A673 (cell line): ENCODE data around the gene PLXDC2. TPM values are rescaled to one million over a fixed set of nuclear protein-coding genes. Genes with fewer than 3 reads are reported as not detected.

Experiments
- BruUV-seq: library from RNA; stranded (reverse); fragments of 400-500 nt; replicated peaks from 2 replicates; lab custom pipeline; 2021; lab: Mats Ljungman, UMichigan
- CTCF ChIA-PET: fragments of 300-600 bp; sonication (Branson Sonifier 250); formaldehyde crosslinking; loops from one replicate; lab custom pipeline; 2022; ENCODE audit warnings: antibody characterized with exemption; lab: Charles Lee
- POLR2A ChIA-PET: fragments of 300-600 bp; sonication (Branson Sonifier 250); formaldehyde crosslinking; loops from one replicate; lab custom pipeline; 2022; ENCODE audit warnings: antibody characterized with exemption; ENCODE audit not compliant: low non-redundant PET; lab: Charles Lee
- DNase-seq: peaks from one replicate; pipeline ENCODE4 v3.0.0-alpha.2; 2015; ENCODE audit warnings: low spot score
- H3K27ac ChIP-seq: fragments of 200-600 bp; sonication (generic); 2 replicates; pipeline ENCODE4 v1.5.1; 2016; ENCODE audit warnings: mixed run types, low read depth, mild to moderate bottlenecking, mixed read lengths, antibody characterized with exemption, low read length; ENCODE audit not compliant: poor library complexity, severe bottlenecking
- H3K27me3 ChIP-seq: fragments of 200-600 bp; sonication (generic); replicated peaks from 2 replicates; pipeline ENCODE4 v1.6.1; 2017; ENCODE audit warnings: mixed run types, low read depth, mild to moderate bottlenecking, mixed read lengths, antibody characterized with exemption, low read length; ENCODE audit not compliant: insufficient read depth, poor library complexity
- H3K36me3 ChIP-seq: fragments of 200-600 bp; sonication (generic); 2 replicates; pipeline ENCODE4 v1.6.1; 2016; ENCODE audit warnings: mixed run types, mild to moderate bottlenecking, mixed read lengths, antibody characterized with exemption, low read length; ENCODE audit not compliant: insufficient read depth, poor library complexity, severe bottlenecking
- H3K4me1 ChIP-seq: fragments of 200-600 bp; sonication (generic); 2 replicates; pipeline ENCODE4 v1.6.1; 2017; ENCODE audit warnings: mixed run types, mild to moderate bottlenecking, mixed read lengths, antibody characterized with exemption, low read length; ENCODE audit not compliant: insufficient read depth, poor library complexity, severe bottlenecking
- H3K4me3 ChIP-seq: fragments of 200-600 bp; sonication (generic); 2 replicates; pipeline ENCODE4 v1.5.1; 2016; ENCODE audit warnings: low read depth, mixed run types, mild to moderate bottlenecking, mixed read lengths, low read length; ENCODE audit not compliant: poor library complexity, severe bottlenecking
- H3K9me3 ChIP-seq: fragments of 200-600 bp; sonication (generic); 2 replicates; pipeline ENCODE4 v1.6.1; 2016; ENCODE audit warnings: mixed run types, low read depth, mild to moderate bottlenecking, mixed read lengths, antibody characterized with exemption, low read length; ENCODE audit not compliant: poor library complexity, severe bottlenecking
- EZH2 ChIP-seq: fragments of 200-600 bp; sonication (generic); IDR thresholded peaks from 2 replicates; pipeline ENCODE4 v1.6.1; 2017; ENCODE audit warnings: borderline replicate concordance, low read depth, mild to moderate bottlenecking, mixed read lengths, antibody characterized with exemption, low read length; ENCODE audit not compliant: poor library complexity, severe bottlenecking
- intact Hi-C: fragments of 100-400 bp; cut with micrococcal nuclease; formaldehyde crosslinking; loops from one replicate; pipeline ENCODE4 v1.10.0; 2022; ENCODE audit not compliant: unreplicated experiment
- total RNA-seq: library from RNA; stranded (reverse); gene quantifications from 2 replicates; pipeline ENCODE4 v1.2.3, GENCODE V29; 2021
- TF ChIP-seq, protein P1 (sequence below): fragments of 300-800, 200-600 bp; sonication (generic); conservative IDR thresholded peaks from 2 replicates; pipeline ENCODE4 v1.5.1; 2017; ENCODE audit warnings: low read depth, mild to moderate bottlenecking, antibody characterized with exemption, low read length, moderate library complexity, mixed read lengths

The PLXDC2 gene
- total RNA-seq, 1 experiment from 2014 or later, result 74.8 TPM

- intact Hi-C loops, result no loop called here
- ChIA-PET CTCF (no interaction called here), POLR2A (no interaction called here)
- Histone ChIP-seq H3K4me3 (no peak overlapping the region), H3K4me1 (peaks cover 74% of the 10 kb centered on the region), H3K9me3 (no peaks in the 10 kb centered on the region), H3K36me3 (peaks cover 9% of the 10 kb centered on the region), H3K27me3 (no peaks in the 10 kb centered on the region), H3K27ac (no peak overlapping the region)
- no TSS peak for BruUV-seq
- TF ChIP-seq EZH2, result no peak
- TF ChIP-seq, protein P1, sequence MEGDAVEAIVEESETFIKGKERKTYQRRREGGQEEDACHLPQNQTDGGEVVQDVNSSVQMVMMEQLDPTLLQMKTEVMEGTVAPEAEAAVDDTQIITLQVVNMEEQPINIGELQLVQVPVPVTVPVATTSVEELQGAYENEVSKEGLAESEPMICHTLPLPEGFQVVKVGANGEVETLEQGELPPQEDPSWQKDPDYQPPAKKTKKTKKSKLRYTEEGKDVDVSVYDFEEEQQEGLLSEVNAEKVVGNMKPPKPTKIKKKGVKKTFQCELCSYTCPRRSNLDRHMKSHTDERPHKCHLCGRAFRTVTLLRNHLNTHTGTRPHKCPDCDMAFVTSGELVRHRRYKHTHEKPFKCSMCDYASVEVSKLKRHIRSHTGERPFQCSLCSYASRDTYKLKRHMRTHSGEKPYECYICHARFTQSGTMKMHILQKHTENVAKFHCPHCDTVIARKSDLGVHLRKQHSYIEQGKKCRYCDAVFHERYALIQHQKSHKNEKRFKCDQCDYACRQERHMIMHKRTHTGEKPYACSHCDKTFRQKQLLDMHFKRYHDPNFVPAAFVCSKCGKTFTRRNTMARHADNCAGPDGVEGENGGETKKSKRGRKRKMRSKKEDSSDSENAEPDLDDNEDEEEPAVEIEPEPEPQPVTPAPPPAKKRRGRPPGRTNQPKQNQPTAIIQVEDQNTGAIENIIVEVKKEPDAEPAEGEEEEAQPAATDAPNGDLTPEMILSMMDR, result no peak
- no peak for DNase-seq
These were observed 9.5 kb downstream of the PLXDC2 start for GRCh38 chr10:19825700-19826099.

GRCh38 chr10:19826712-19827111, 10.5 kb downstream of the PLXDC2 start:
- Histone ChIP-seq H3K9me3 (no peaks in the 10 kb centered on the region), H3K4me3 (no peak overlapping the region), H3K4me1 (peaks cover 68% of the 10 kb centered on the region), H3K27me3 (no peaks in the 10 kb centered on the region), H3K27ac (no peak overlapping the region), H3K36me3 (peaks cover 12% of the 10 kb centered on the region)
- peak; percentile 35 for DNase-seq
- BruUV-seq, result no TSS peak
- TF ChIP-seq, protein P1, result no peak
- no peak for TF ChIP-seq EZH2
- intact Hi-C loops, result no loop called here
- ChIA-PET CTCF (no interaction called here), POLR2A (no interaction called here)

GRCh38 chr10:19828278-19829049, 12.2 kb downstream of the PLXDC2 start:
- Histone ChIP-seq H3K36me3 (peaks cover 12% of the 10 kb centered on the region), H3K9me3 (no peaks in the 10 kb centered on the region), H3K4me3 (no peak overlapping the region), H3K27ac (peak overlapping the region; percentile 21), H3K27me3 (no peaks in the 10 kb centered on the region), H3K4me1 (peaks cover 82% of the 10 kb centered on the region)
- BruUV-seq, result no TSS peak
- peak; percentile 32 for DNase-seq
- TF ChIP-seq, protein P1, result no peak
- no peak for TF ChIP-seq EZH2
- intact Hi-C loops, result no loop called here
- POLR2A ChIA-PET, result no interaction called here
- CTCF ChIA-PET, result no interaction called here
